H9 (cell line): ENCODE data around the gene FNDC1. TPM values are rescaled to one million over a fixed set of nuclear protein-coding genes. Genes with fewer than 3 reads are reported as not detected.

Experiments used
- DNase-seq: peaks from one replicate; pipeline ENCODE4 v3.0.0-alpha.2; 2017
- H2AFZ ChIP-seq: one replicate; pipeline ENCODE4 v1.6.1; 2013; ENCODE audit warnings: mild to moderate bottlenecking, low read length, control low read depth, moderate library complexity
- H2AK5ac ChIP-seq: 2 replicates; pipeline ENCODE4 v1.6.1; 2013; ENCODE audit warnings: low read length, control low read depth, mixed read lengths; ENCODE audit not compliant: insufficient read length
- H2BK120ac ChIP-seq: one replicate; pipeline ENCODE4 v1.6.1; 2013; ENCODE audit warnings: low read depth, mild to moderate bottlenecking, low read length, control low read depth, inconsistent platforms; ENCODE audit not compliant: poor library complexity, severe bottlenecking
- H2BK12ac ChIP-seq: 2 replicates; pipeline ENCODE4 v1.6.1; 2013; ENCODE audit warnings: low read length, control low read depth, mixed read lengths, low read depth; ENCODE audit not compliant: insufficient read length
- H2BK15ac ChIP-seq: 2 replicates; pipeline ENCODE4 v1.6.1; 2013; ENCODE audit warnings: low read depth, low read length, control low read depth
- H2BK20ac ChIP-seq: one replicate; pipeline ENCODE4 v1.6.1; 2013; ENCODE audit warnings: low read depth, mild to moderate bottlenecking, low read length, control low read depth, inconsistent platforms; ENCODE audit not compliant: poor library complexity, severe bottlenecking
- H2BK5ac ChIP-seq: 2 replicates; pipeline ENCODE4 v1.6.1; 2013; ENCODE audit warnings: low read length, control low read depth, mixed read lengths; ENCODE audit not compliant: insufficient read length
- H3K14ac ChIP-seq: 2 replicates; pipeline ENCODE4 v1.6.1; 2013; ENCODE audit warnings: low read length, control low read depth; ENCODE audit not compliant: insufficient read depth
- H3K18ac ChIP-seq: 2 replicates; pipeline ENCODE4 v1.6.1; 2013; ENCODE audit warnings: low read depth, mild to moderate bottlenecking, mixed read lengths, low read length, control low read depth; ENCODE audit not compliant: insufficient read length
- H3K23ac ChIP-seq: 2 replicates; pipeline ENCODE4 v1.6.1; 2013; ENCODE audit warnings: low read length, control low read depth, mixed read lengths, low read depth; ENCODE audit not compliant: insufficient read length
- H3K23me2 ChIP-seq: 2 replicates; pipeline ENCODE4 v1.6.1; 2013; ENCODE audit warnings: low read depth, mild to moderate bottlenecking, mixed read lengths, low read length, control low read depth; ENCODE audit not compliant: insufficient read length, poor library complexity, severe bottlenecking
- H3K27ac ChIP-seq: 2 replicates; pipeline ENCODE4 v1.5.1; 2013; ENCODE audit warnings: low read length, control low read depth, mixed read lengths, low read depth; ENCODE audit not compliant: insufficient read length
- H3K27me3 ChIP-seq: 2 replicates; pipeline ENCODE4 v1.6.1; 2013; ENCODE audit warnings: low read length, control low read depth, inconsistent platforms; ENCODE audit not compliant: insufficient read depth
- H3K4ac ChIP-seq: 2 replicates; pipeline ENCODE4 v1.6.1; 2013; ENCODE audit warnings: low read depth, mild to moderate bottlenecking, control low read depth, inconsistent platforms, low read length, moderate library complexity
- H3K4me1 ChIP-seq: 2 replicates; pipeline ENCODE4 v1.6.1; 2013; ENCODE audit warnings: low read length, control low read depth, inconsistent platforms; ENCODE audit not compliant: insufficient read depth
- H3K4me2 ChIP-seq: 2 replicates; pipeline ENCODE4 v1.6.1; 2013; ENCODE audit warnings: low read length, control low read depth, mixed read lengths; ENCODE audit not compliant: insufficient read length, insufficient read depth
- H3K56ac ChIP-seq: 2 replicates; pipeline ENCODE4 v1.6.1; 2013; ENCODE audit warnings: low read depth, mild to moderate bottlenecking, mixed read lengths, low read length, control low read depth; ENCODE audit not compliant: insufficient read length
- H3K79me1 ChIP-seq: 2 replicates; pipeline ENCODE4 v1.6.1; 2013; ENCODE audit warnings: low read depth, mild to moderate bottlenecking, moderate library complexity, low read length, control low read depth, inconsistent platforms; ENCODE audit not compliant: insufficient read depth, poor library complexity, severe bottlenecking
- H3K79me2 ChIP-seq: 2 replicates; pipeline ENCODE4 v1.6.1; 2013; ENCODE audit warnings: low read length, control low read depth, inconsistent platforms; ENCODE audit not compliant: insufficient read depth
- H3K9ac ChIP-seq: 2 replicates; pipeline ENCODE4 v1.6.1; 2013; ENCODE audit warnings: low read length, control low read depth, mixed read lengths; ENCODE audit not compliant: insufficient read length; ENCODE audit errors: extremely low read depth
- H3K9me3 ChIP-seq: one replicate; pipeline ENCODE4 v1.6.1; 2013; ENCODE audit warnings: low read depth, low read length, inconsistent platforms; ENCODE audit not compliant: control insufficient read depth
- H3T11ph ChIP-seq: one replicate; pipeline ENCODE4 v1.6.1; 2013; ENCODE audit warnings: mild to moderate bottlenecking, low read length, control low read depth, inconsistent platforms
- H4K20me1 ChIP-seq: one replicate; pipeline ENCODE4 v1.6.1; 2013; ENCODE audit not compliant: control insufficient read depth, insufficient read length, insufficient read depth
- H4K5ac ChIP-seq: 2 replicates; pipeline ENCODE4 v1.6.1; 2013; ENCODE audit warnings: low read depth, mild to moderate bottlenecking, mixed read lengths, low read length, control low read depth; ENCODE audit not compliant: insufficient read length
- H4K8ac ChIP-seq: replicated peaks from 2 replicates; pipeline ENCODE4 v1.6.1; 2013; ENCODE audit warnings: low read length, control low read depth, mixed read lengths, low read depth; ENCODE audit not compliant: insufficient read length
- H4K91ac ChIP-seq: 2 replicates; pipeline ENCODE4 v1.6.1; 2013; ENCODE audit warnings: low read depth, mild to moderate bottlenecking, moderate library complexity, mixed read lengths, low read length, control low read depth; ENCODE audit not compliant: insufficient read length
- H3K27ac Mint-ChIP-seq, 3 experiments: 2 replicates in 2 of 3; 3 replicates in 1 of 3; pipeline ENCODE4 v1.8.0; 2020 to 2021; ENCODE audit warnings: mixed read lengths in 3 of 3, mild to moderate bottlenecking in 1 of 3, moderate library complexity in 1 of 3
- H3K27me3 Mint-ChIP-seq: 2 replicates; pipeline ENCODE4 v1.8.0; 2021; ENCODE audit warnings: low read depth, mild to moderate bottlenecking, moderate library complexity, mixed read lengths
- H3K36me3 Mint-ChIP-seq, 3 experiments: 2 replicates in 2 of 3; 3 replicates in 1 of 3; pipeline ENCODE4 v1.8.0; 2020 to 2021; ENCODE audit warnings: low read depth in 3 of 3, mixed read lengths in 3 of 3; ENCODE audit not compliant: insufficient read depth in 1 of 3
- H3K4me1 Mint-ChIP-seq, 2 experiments: 2 replicates each; pipeline ENCODE4 v1.8.0; 2020; ENCODE audit warnings: mixed read lengths in 2 of 2
- H3K4me3 Mint-ChIP-seq, 2 experiments: 2 replicates in 1 of 2; 3 replicates in 1 of 2; pipeline ENCODE4 v1.8.0; 2020 to 2021; ENCODE audit warnings: mild to moderate bottlenecking in 2 of 2, mixed read lengths in 2 of 2, moderate library complexity in 1 of 2
- H3K9me3 Mint-ChIP-seq, 2 experiments: 2 replicates in 1 of 2; 3 replicates in 1 of 2; pipeline ENCODE4 v1.8.0; 2020; ENCODE audit warnings: mild to moderate bottlenecking in 2 of 2, mixed read lengths in 2 of 2, moderate library complexity in 1 of 2
- CTCF ChIP-seq: fragments of 200-600 bp; sonication (generic); conservative IDR thresholded peaks from 3 replicates; pipeline ENCODE4 v1.8.0; 2021; ENCODE audit warnings: antibody characterized with exemption, mild to moderate bottlenecking
- WGBS: extraction: QIAGEN DNeasy Blood & Tissue Kit; methylation state at CpG from one replicate; pipeline ENCODE4 v1.1.7; 2013; ENCODE audit warnings: missing lambda C conversion rate, low lambda C conversion rate, mixed read lengths; ENCODE audit not compliant: insufficient read length; ENCODE audit errors: extremely low coverage; 5-methylcytosine and 5-hydroxymethylcytosine counted together
- total RNA-seq: library from RNA; stranded (reverse); gene quantifications from 2 replicates; pipeline ENCODE4 v1.2.1, GENCODE V29; 2021

The FNDC1 gene
- total RNA-seq, 1 experiment from 2014 or later: 0.24 TPM

- no peaks in the 10 kb centered on the region for H3K23me2 ChIP-seq
- no peak overlapping the region for H3K14ac ChIP-seq
- no peaks in the 10 kb centered on the region for H3K4me1 ChIP-seq
- peaks cover 0 to 4% of the 10 kb centered on the region in 2 experiments; a peak in 1 of 4 replicates for H3K4me1 Mint-ChIP-seq
- TF ChIP-seq CTCF: no peak
- no peak overlapping the region for H3K9ac ChIP-seq
- H3K27ac Mint-ChIP-seq: no peak overlapping the region
- H3K4me2 ChIP-seq: no peak overlapping the region
- H2BK5ac ChIP-seq: no peak overlapping the region
- H3K23ac ChIP-seq: no peak overlapping the region
- no peak overlapping the region for H3T11ph ChIP-seq
- DNase-seq: no peak
- no peak overlapping the region for H3K56ac ChIP-seq
- H3K4ac ChIP-seq: no peak overlapping the region
- H2BK12ac ChIP-seq: no peak overlapping the region
- H2AK5ac ChIP-seq: no peak overlapping the region
- no peaks in the 10 kb centered on the region for H3K79me1 ChIP-seq
- H2AFZ ChIP-seq: no peak overlapping the region
- no peak overlapping the region for H4K91ac ChIP-seq
- H4K5ac ChIP-seq: no peak overlapping the region
- H2BK120ac ChIP-seq: no peak overlapping the region
- no CpG with 5 or more reads among the region's 5 CpGs for WGBS
- no peak overlapping the region for H4K8ac ChIP-seq
- H2BK20ac ChIP-seq: no peak overlapping the region
- no peaks in the 10 kb centered on the region for H3K36me3 Mint-ChIP-seq
- no peak overlapping the region for H3K18ac ChIP-seq
- no peaks in the 10 kb centered on the region for H4K20me1 ChIP-seq
- no peak overlapping the region for H3K4me3 Mint-ChIP-seq
- no peak overlapping the region for H2BK15ac ChIP-seq
- H3K27me3 Mint-ChIP-seq: peaks cover 5% of the 10 kb centered on the region
- peaks cover 0 to 43% of the 10 kb centered on the region in 2 experiments; a peak in 3 of 5 replicates for H3K9me3 Mint-ChIP-seq
- no peak overlapping the region for H3K27ac ChIP-seq
- H3K27me3 ChIP-seq: no peaks in the 10 kb centered on the region
- H3K9me3 ChIP-seq: no peaks in the 10 kb centered on the region
- no peaks in the 10 kb centered on the region for H3K79me2 ChIP-seq
Measured at GRCh38 chr6:159302594-159302992, 133.4 kb downstream of the FNDC1 start.
